CD14-positive monocyte (primary cell): ENCODE results near the gene SMIM35. TPM values are rescaled to one million over a fixed set of nuclear protein-coding genes. Genes with fewer than 3 reads are reported as not detected.
A peak's percentile ranks its signal among the peaks of the same experiment; 100 is the strongest.

ENCODE experiments used
- DNase-seq, 3 donors: peaks; one replicate each; pipeline ENCODE4 v3.0.0-alpha.2; 2011 to 2022
- H2AFZ ChIP-seq: 2 replicates; pipeline ENCODE4 v1.6.0; 2012; ENCODE audit warnings: mild to moderate bottlenecking, low read depth, low read length, inconsistent platforms; ENCODE audit not compliant: insufficient read depth, poor library complexity, severe bottlenecking
- H3K27ac ChIP-seq, 2 donors: 1 replicate in 1 of 2; 2 replicates in 1 of 2; pipeline ENCODE4 v1.5.1; 2012 to 2013; ENCODE audit warnings: low read length in 2 of 2, control low read depth in 1 of 2, inconsistent platforms in 1 of 2, low read depth in 1 of 2, mild to moderate bottlenecking in 1 of 2
- H3K27me3 ChIP-seq, 2 donors: one replicate each; pipeline versions ENCODE4 v1.6.0 to v1.6.1; 2011 to 2013; ENCODE audit warnings: low read length in 2 of 2; ENCODE audit not compliant: control insufficient read depth in 2 of 2, insufficient read depth in 2 of 2
- H3K36me3 ChIP-seq, 2 donors: replicated peaks in 1 of 2; 1 replicate in 1 of 2; 2 replicates in 1 of 2; pipeline versions ENCODE4 v1.5.1 to v1.6.1; 2012 to 2013; ENCODE audit warnings: low read length in 2 of 2, control low read depth in 1 of 2, inconsistent platforms in 1 of 2, mild to moderate bottlenecking in 1 of 2; ENCODE audit not compliant: insufficient read depth in 2 of 2, control insufficient read depth in 1 of 2
- H3K4me1 ChIP-seq, 2 donors: 1 replicate in 1 of 2; 2 replicates in 1 of 2; pipeline versions ENCODE4 v1.5.1 to v1.6.1; 2012 to 2013; ENCODE audit warnings: low read length in 2 of 2, control low read depth in 1 of 2, inconsistent platforms in 1 of 2, mild to moderate bottlenecking in 1 of 2, moderate library complexity in 1 of 2; ENCODE audit not compliant: insufficient read depth in 2 of 2, control insufficient read depth in 1 of 2
- H3K4me2 ChIP-seq: replicated peaks from 2 replicates; pipeline ENCODE3; 2012; ENCODE audit warnings: low read length, moderate library complexity, mild to moderate bottlenecking; ENCODE audit not compliant: poor library complexity, severe bottlenecking; ENCODE audit errors: extremely low read depth
- H3K4me3 ChIP-seq, 3 experiments: fragments of 200-600 bp in 1 of 3; sonication (generic) in 1 of 3; replicated peaks in 1 of 3; 1 replicate in 2 of 3; 2 replicates in 1 of 3; pipeline ENCODE4 v1.5.1; 2011 to 2013; ENCODE audit warnings: low read length in 3 of 3, mild to moderate bottlenecking in 3 of 3, control low read depth in 2 of 3, low read depth in 2 of 3, inconsistent platforms in 1 of 3, moderate library complexity in 1 of 3
- H3K79me2 ChIP-seq: 2 replicates; pipeline ENCODE4 v1.6.0; 2012; ENCODE audit warnings: mild to moderate bottlenecking, control low read depth, inconsistent platforms, low read length, moderate library complexity; ENCODE audit not compliant: insufficient read depth
- H3K9ac ChIP-seq: 2 replicates; pipeline ENCODE4 v1.6.0; 2017; ENCODE audit warnings: low read length, mild to moderate bottlenecking; ENCODE audit not compliant: insufficient read depth, poor library complexity, severe bottlenecking
- H3K9me3 ChIP-seq, 2 donors: replicated peaks in 1 of 2; 1 replicate in 1 of 2; 2 replicates in 1 of 2; pipeline versions ENCODE4 v1.5.1 to v1.6.1; 2012 to 2013; ENCODE audit warnings: low read length in 2 of 2, control low read depth in 1 of 2; ENCODE audit not compliant: control insufficient read depth in 1 of 2, insufficient read depth in 1 of 2
- H4K20me1 ChIP-seq: 2 replicates; pipeline ENCODE4 v1.6.0; 2012; ENCODE audit warnings: mild to moderate bottlenecking, low read length, control low read depth, moderate library complexity; ENCODE audit not compliant: insufficient read depth
- H3K27ac Mint-ChIP-seq, 7 donors: one replicate each; pipeline ENCODE4 v1.8.0; 2020; ENCODE audit warnings: mild to moderate bottlenecking in 7 of 7, mixed read lengths in 7 of 7, moderate library complexity in 6 of 7, inconsistent platforms in 2 of 7
- H3K27me3 Mint-ChIP-seq, 3 donors: one replicate each; pipeline ENCODE4 v1.8.0; 2021 to 2022; ENCODE audit warnings: low read depth in 3 of 3, mild to moderate bottlenecking in 3 of 3, mixed read lengths in 3 of 3, moderate library complexity in 3 of 3, inconsistent platforms in 1 of 3
- H3K36me3 Mint-ChIP-seq, 2 donors: one replicate each; pipeline ENCODE4 v1.8.0; 2020; ENCODE audit warnings: mixed read lengths in 2 of 2, inconsistent platforms in 1 of 2, mild to moderate bottlenecking in 1 of 2
- H3K4me1 Mint-ChIP-seq: one replicate; pipeline ENCODE4 v1.8.0; 2020; ENCODE audit warnings: mild to moderate bottlenecking, mixed read lengths
- H3K4me3 Mint-ChIP-seq, 2 donors: one replicate each; pipeline ENCODE4 v1.8.0; 2020; ENCODE audit warnings: mild to moderate bottlenecking in 2 of 2, mixed read lengths in 2 of 2, moderate library complexity in 1 of 2
- H3K9me3 Mint-ChIP-seq, 7 donors: one replicate each; pipeline ENCODE4 v1.8.0; 2020 to 2022; ENCODE audit warnings: mixed read lengths in 7 of 7, mild to moderate bottlenecking in 6 of 7, moderate library complexity in 6 of 7, inconsistent platforms in 2 of 7
- CTCF ChIP-seq: fragments of 200-600 bp; IDR thresholded peaks from one replicate; pipeline ENCODE4 v1.8.0; 2022; ENCODE audit warnings: antibody characterized with exemption, mild to moderate bottlenecking
- WGBS: methylation state at CpG from one replicate; pipeline ENCODE4 v1.1.5; 2013; ENCODE audit warnings: missing lambda C conversion rate; ENCODE audit not compliant: insufficient coverage; 5-methylcytosine and 5-hydroxymethylcytosine counted together
- intact Hi-C, 2 donors: fragments of 100-400 bp; cut with micrococcal nuclease; formaldehyde crosslinking; loops; one replicate each; pipeline versions ENCODE4 v1.15.0 to v1.15.1; 2023
- polyA plus RNA-seq, 3 donors: library from polyadenylated mRNA; depleted of rRNA in 1 of 3; unstranded in 2 of 3; stranded (reverse) in 1 of 3; fragments of 300-500 nt in 2 of 3; fragments of >200 nt in 1 of 3; fragmentation: Illumina TruSeq in 2 of 3; gene quantifications; 1 replicate in 2 of 3; 2 replicates in 1 of 3; pipeline ENCODE4 v1.2.3, GENCODE V29; 2012 to 2021

Gene SMIM35
- polyA plus RNA-seq, 3 donors, result 0.05 to 0.29 (median 0.11) TPM

GRCh38 chr11:118104491-118104890, 17.7 kb upstream of the SMIM35 start:
- H3K79me2 ChIP-seq, result no peaks in the 10 kb centered on the region
- DNase-seq, result no peak
- Mint-ChIP-seq H3K27me3 (peaks cover 0 to 11% (median 0%) of the 10 kb centered on the region in 3 donors), H3K4me1 (peaks cover 1% of the 10 kb centered on the region), H3K4me3 (no peak overlapping the region), H3K9me3 (no peaks in the 10 kb centered on the region), H3K36me3 (no peaks in the 10 kb centered on the region), H3K27ac (peak overlapping the region in 3 of 7 donors; percentile 27 to 47 (median 41))
- no peaks in the 10 kb centered on the region for H3K27me3 ChIP-seq
- intact Hi-C loops, result no loop called here
- no peak overlapping the region for H2AFZ ChIP-seq
- H3K4me3 ChIP-seq, result no peak overlapping the region
- TF ChIP-seq CTCF, result no peak
- no peaks in the 10 kb centered on the region for H4K20me1 ChIP-seq
- H3K4me1 ChIP-seq, result no peaks in the 10 kb centered on the region
- H3K27ac ChIP-seq, result no peak overlapping the region
- H3K4me2 ChIP-seq, result no peak overlapping the region
- WGBS, result 98% methylated on average over 6 of the region's 6 CpGs
- H3K36me3 ChIP-seq, result no peaks in the 10 kb centered on the region
- no peak overlapping the region for H3K9ac ChIP-seq
- no peaks in the 10 kb centered on the region for H3K9me3 ChIP-seq

- H3K9me3 Mint-ChIP-seq, result no peaks in the 10 kb centered on the region
- no peak for TF ChIP-seq CTCF
- 87% methylated on average over 7 of the region's 13 CpGs for WGBS
- H3K4me1 Mint-ChIP-seq, result peaks cover 1% of the 10 kb centered on the region
- H3K27me3 Mint-ChIP-seq, result peaks cover 0 to 10% (median 2%) of the 10 kb centered on the region in 3 donors
- Histone ChIP-seq H3K9ac (no peak overlapping the region), H4K20me1 (no peaks in the 10 kb centered on the region), H3K4me2 (no peak overlapping the region), H3K4me3 (no peak overlapping the region), H3K36me3 (no peaks in the 10 kb centered on the region), H3K79me2 (no peaks in the 10 kb centered on the region), H3K4me1 (no peaks in the 10 kb centered on the region), H3K27me3 (no peaks in the 10 kb centered on the region), H3K9me3 (no peaks in the 10 kb centered on the region), H2AFZ (no peak overlapping the region), H3K27ac (no peak overlapping the region)
- no peaks in the 10 kb centered on the region for H3K36me3 Mint-ChIP-seq
- no peak overlapping the region for H3K4me3 Mint-ChIP-seq
- peak overlapping the region in 2 of 7 donors; percentile 32 to 38 for H3K27ac Mint-ChIP-seq
- intact Hi-C loops, result no loop called here
- DNase-seq, result no peak
These were observed 16.0 kb upstream of the SMIM35 start for GRCh38 chr11:118102721-118103261.
